Measurements from ENCODE around the gene ITFG2.

The ITFG2 gene

GRCh38 chr12:2826721-2827515 is 14.4 kb downstream of the ITFG2 start:
- DNase-seq (ENCODE audit: extremely low read depth in 1 of 2, low read depth in 1 of 2) = no peak

- DNase-seq (ENCODE audit: extremely low read depth in 1 of 2, low read depth in 1 of 2) = no peak
These were observed 16.8 kb downstream of the ITFG2 start for GRCh38 chr12:2829275-2829674.

GRCh38 chr12:2832550-2833127 is 20.2 kb downstream of the ITFG2 start:
- no peak for DNase-seq (ENCODE audit: extremely low read depth in 1 of 2, low read depth in 1 of 2)

GRCh38 chr12:2833327-2833726 is 20.9 kb downstream of the ITFG2 start:
- no peak for DNase-seq (ENCODE audit: extremely low read depth in 1 of 2, low read depth in 1 of 2)

- DNase-seq (ENCODE audit: extremely low read depth in 1 of 2, low read depth in 1 of 2) = no peak
These were observed 21.3 kb downstream of the ITFG2 start for GRCh38 chr12:2833810-2834209.

- DNase-seq (ENCODE audit: extremely low read depth in 1 of 2, low read depth in 1 of 2) = no peak
These were observed 22.4 kb downstream of the ITFG2 start, which contains the start of gene NRIP2 for GRCh38 chr12:2834581-2835491. TSS of gene NRIP2 (minus strand) at chr12:2835035. CDS start at chr12:2834983, 52 bp downstream.

GRCh38 chr12:2835691-2836403 is 23.4 kb downstream of the ITFG2 start:
- DNase-seq (ENCODE audit: extremely low read depth in 1 of 2, low read depth in 1 of 2) = no peak

GRCh38 chr12:2836574-2836973 is 24.1 kb downstream of the ITFG2 start:
- no peak for DNase-seq (ENCODE audit: extremely low read depth in 1 of 2, low read depth in 1 of 2)

- no peak for DNase-seq (ENCODE audit: extremely low read depth in 1 of 2, low read depth in 1 of 2)
These were observed 28.7 kb downstream of the ITFG2 start for GRCh38 chr12:2841056-2841650.

- DNase-seq (ENCODE audit: extremely low read depth in 1 of 2, low read depth in 1 of 2) = no peak
These were observed 30.5 kb downstream of the ITFG2 start for GRCh38 chr12:2842948-2843347.

- no peak for DNase-seq (ENCODE audit: extremely low read depth in 1 of 2, low read depth in 1 of 2)
These were observed 32.3 kb downstream of the ITFG2 start for GRCh38 chr12:2844786-2845185.

- DNase-seq (ENCODE audit: extremely low read depth in 1 of 2, low read depth in 1 of 2) = no peak
These were observed 32.8 kb downstream of the ITFG2 start for GRCh38 chr12:2845280-2845679.

GRCh38 chr12:2851931-2852330 is 39.5 kb downstream of the ITFG2 start:
- DNase-seq (ENCODE audit: extremely low read depth in 1 of 2, low read depth in 1 of 2) = no peak

GRCh38 chr12:2853626-2854025 is 41.2 kb downstream of the ITFG2 start:
- peak; percentile 6 to 27 for DNase-seq (ENCODE audit: extremely low read depth in 1 of 2, low read depth in 1 of 2)

GRCh38 chr12:2854669-2855453 is 42.4 kb downstream of the ITFG2 start:
- no peak for DNase-seq (ENCODE audit: extremely low read depth in 1 of 2, low read depth in 1 of 2)

GRCh38 chr12:2855546-2855945 is 43.1 kb downstream of the ITFG2 start:
- no peak for DNase-seq (ENCODE audit: extremely low read depth in 1 of 2, low read depth in 1 of 2)

GRCh38 chr12:2856051-2856450 is 43.6 kb downstream of the ITFG2 start:
- no peak for DNase-seq (ENCODE audit: extremely low read depth in 1 of 2, low read depth in 1 of 2)

- DNase-seq (ENCODE audit: extremely low read depth in 1 of 2, low read depth in 1 of 2) = no peak
These were observed 44.6 kb downstream of the ITFG2 start, which contains the start of gene TEX52 for GRCh38 chr12:2857021-2857431. TSS of gene TEX52 (minus strand) at chr12:2857039. CDS start at chr12:2857026, 13 bp downstream.

GRCh38 chr12:2857576-2857975 is 45.1 kb downstream of the ITFG2 start:
- no peak for DNase-seq (ENCODE audit: extremely low read depth in 1 of 2, low read depth in 1 of 2)

Data from stimulated activated CD8-positive, alpha-beta memory T cell treated with anti-CD3 and anti-CD28 coated beads, Interleukin-7, amount 100 ng/mL, for 48 hours (primary cell).